Measurements from ENCODE around the gene RPGR.

- TF ChIP-seq CTCF (IDR thresholded peaks at IDR 0.05) (no peak), POLR2A (IDR thresholded peaks at IDR 0.05) (no peak)
These were observed 33.6 kb downstream of the RPGR start for GRCh38 chrX:38293741-38294140.

All from adrenal gland (tissue), 5 donors.